HL-60/S4 treated with retinoic acid at 250 ng/mL for 4 days and 3 days (cell line): ENCODE data around the gene LGALS1.

ENCODE experiments used
- in situ Hi-C: fragments of 300-500 bp; cut with MboI; formaldehyde crosslinking; loops from 2 replicates; pipeline ENCODE4 v1.7.0; 2022; ENCODE audit warnings: low sequenced_read_pairs

Gene LGALS1

GRCh38 chr22:37661160-37661924 is 14.1 kb upstream of the LGALS1 start:
- in situ Hi-C loops, result no loop called here

- in situ Hi-C loops, result no loop called here
Measured at GRCh38 chr22:37662039-37662438, 13.4 kb upstream of the LGALS1 start.

DNA sequence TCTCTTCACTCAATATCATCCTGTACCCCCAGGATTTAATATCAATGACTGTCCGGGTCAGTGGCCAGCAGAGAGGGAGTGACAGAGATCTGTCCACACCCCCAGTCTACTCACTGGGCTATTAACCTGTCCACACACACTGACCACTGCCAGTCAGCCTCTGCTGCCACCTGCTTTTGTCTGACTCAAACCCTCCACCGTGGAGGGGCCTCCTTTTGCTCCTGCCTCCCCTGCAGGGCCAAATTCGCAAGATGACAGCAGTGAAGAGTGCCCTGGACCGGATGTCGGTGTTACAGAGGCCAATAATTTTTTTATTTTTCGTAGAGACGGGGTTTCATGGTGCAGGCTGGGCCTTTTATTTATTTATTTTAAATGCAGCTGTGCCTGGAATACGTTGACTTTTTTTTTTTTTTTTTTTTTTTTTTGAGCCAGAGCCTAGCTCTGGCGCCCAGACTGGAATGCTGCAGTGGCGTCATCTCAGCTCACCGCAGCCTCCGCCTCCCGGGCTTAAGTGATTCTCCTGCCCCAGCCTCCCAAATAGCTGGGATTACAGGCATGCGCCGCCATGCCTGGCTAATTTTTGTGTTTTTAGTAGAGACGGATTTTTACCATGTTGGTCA is 11.8 kb upstream of the LGALS1 start:
- in situ Hi-C loops, result no loop called here

GRCh38 chr22:37664249-37665101 is 11.0 kb upstream of the LGALS1 start:
- in situ Hi-C loops, result no loop called here

DNA sequence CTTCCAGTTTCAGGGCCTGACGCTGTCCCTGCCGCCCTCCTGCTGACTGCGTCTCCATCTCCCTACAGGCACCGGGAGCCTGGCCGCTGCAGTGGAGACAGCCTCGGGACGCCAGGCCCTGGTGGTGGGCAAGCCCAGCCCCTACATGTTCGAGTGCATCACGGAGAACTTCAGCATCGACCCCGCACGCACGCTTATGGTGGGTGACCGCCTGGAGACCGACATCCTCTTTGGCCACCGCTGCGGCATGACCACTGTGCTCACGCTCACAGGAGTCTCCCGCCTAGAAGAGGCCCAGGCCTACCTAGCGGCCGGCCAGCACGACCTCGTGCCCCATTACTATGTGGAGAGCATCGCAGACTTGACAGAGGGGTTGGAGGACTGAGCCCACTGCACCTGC is 9.9 kb upstream of the LGALS1 start:
- in situ Hi-C loops, result no loop called here

- in situ Hi-C loops, result no loop called here
Measured at GRCh38 chr22:37669586-37669985, 5.8 kb upstream of the LGALS1 start.

- in situ Hi-C loops, result no loop called here
Measured at GRCh38 chr22:37672206-37672919, 3.1 kb upstream of the LGALS1 start.

- in situ Hi-C loops, result no loop called here
Measured at GRCh38 chr22:37672920-37673455, 2.4 kb upstream of the LGALS1 start.

DNA sequence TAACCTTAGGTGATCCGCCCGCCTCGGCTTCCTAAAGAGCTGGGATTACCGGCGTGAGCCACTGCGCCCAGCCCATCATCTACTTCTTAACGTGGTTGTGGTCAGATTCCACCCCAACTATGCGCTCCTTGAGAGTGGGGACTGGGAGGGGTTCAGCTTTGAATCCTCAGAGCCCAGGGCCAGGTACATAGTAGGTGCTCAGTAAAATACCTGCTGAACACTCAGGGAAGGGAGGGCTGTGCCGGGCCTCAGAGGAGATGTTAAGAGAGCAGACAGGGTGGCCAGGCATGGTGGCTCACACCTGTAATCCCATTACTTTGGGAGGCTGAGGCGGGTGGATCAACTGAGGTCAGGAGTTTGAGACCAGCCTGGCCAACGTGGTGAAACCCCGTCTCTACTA is 1.2 kb upstream of the LGALS1 start:
- in situ Hi-C loops, result no loop called here

GRCh38 chr22:37675930-37676735 is 697 bp downstream of the LGALS1 start:
- in situ Hi-C loops, result no loop called here

GRCh38 chr22:37676736-37677492 is 1.5 kb downstream of the LGALS1 start:
- in situ Hi-C loops, result no loop called here

DNA sequence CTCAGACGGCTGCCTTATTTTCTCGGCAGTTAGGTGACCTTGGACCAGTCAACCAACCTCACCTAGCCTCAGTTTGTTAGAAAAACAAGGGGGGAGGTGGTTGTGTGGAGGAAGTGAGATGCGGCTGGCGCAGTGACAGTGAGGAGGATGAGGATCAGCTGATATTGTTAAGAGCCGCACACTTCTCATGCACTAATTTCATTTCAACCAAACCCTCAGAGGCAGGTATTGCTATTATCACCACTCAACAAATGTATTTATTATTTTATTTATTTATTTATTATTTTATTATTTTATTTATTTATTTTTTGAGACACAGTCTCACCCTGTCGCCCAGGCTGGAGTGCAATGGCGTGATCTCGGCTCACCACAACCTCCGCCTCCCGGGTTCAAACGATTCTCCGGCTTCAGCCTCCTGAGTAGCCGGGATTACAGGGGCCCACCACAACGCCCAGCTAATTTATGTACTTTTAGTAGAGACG is 2.1 kb downstream of the LGALS1 start:
- in situ Hi-C loops, result no loop called here

DNA sequence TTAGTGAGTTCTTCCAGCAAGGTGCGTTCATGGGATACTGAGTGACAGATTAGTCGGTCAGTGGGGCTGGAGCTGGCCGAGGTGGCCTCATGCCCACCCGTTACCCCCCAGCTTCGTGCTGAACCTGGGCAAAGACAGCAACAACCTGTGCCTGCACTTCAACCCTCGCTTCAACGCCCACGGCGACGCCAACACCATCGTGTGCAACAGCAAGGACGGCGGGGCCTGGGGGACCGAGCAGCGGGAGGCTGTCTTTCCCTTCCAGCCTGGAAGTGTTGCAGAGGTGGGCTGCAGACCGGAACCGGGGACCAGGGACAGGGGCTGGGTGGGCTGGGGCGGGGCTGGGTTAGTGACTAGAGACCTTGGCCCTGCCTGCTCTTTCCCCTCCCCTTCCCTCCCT is 2.9 kb downstream of the LGALS1 start:
- in situ Hi-C loops, result no loop called here

- in situ Hi-C loops, result no loop called here
Measured at GRCh38 chr22:37679670-37680069, 4.2 kb downstream of the LGALS1 start.

DNA sequence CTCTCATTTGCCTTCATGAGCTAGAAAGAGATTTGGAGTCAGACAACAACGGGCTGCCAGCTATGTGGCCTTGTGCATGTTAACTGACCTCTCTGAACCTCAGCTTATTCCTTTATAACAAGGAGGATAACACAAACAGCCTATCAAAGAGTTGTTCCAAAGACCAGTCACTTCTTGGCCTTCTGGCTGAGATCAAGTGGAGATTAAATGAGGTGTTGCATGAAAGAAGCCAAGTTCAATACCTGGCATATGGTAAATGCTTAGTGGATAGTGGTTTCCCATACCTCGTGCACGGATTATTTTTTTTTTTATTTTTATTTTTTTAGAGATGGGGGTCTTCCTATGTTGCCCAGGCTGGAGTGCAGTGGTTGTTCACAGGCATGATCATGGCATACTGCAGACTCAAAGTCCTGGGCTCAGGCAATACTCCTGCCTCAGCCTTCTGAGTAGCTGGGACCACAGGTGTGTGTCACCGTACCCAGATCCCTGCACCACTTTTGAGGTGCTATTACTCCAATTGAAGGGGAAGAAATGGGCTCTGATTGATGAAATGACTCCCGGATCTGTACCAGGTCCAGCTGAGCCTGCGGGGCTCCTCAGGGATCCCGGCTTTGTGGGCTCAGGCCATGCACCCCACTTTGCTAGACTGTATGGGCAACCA is 4.9 kb downstream of the LGALS1 start:
- in situ Hi-C loops, result no loop called here

DNA sequence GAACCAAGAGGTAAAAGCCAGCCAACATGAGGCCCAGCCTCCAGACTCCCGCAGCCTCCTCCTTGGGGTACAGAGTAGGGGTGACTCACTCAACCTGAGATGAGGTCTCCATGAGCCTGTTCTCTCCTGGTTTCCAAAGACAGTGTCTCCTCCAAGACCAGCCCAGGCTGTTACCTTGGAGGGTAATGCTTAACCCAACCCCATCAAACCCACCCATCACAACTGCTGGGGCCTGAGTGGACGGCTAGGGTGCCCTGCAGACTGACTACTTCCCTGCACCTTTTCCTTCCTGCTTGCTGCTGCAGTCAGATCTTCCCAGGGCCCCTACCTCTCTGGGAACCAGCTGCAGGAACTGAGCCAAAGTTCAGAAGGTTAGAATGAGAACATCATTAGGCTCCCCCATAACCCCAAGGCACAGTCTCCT is 5.6 kb downstream of the LGALS1 start:
- in situ Hi-C loops, result no loop called here

- in situ Hi-C loops, result no loop called here
Measured at GRCh38 chr22:37681556-37682049, 6.2 kb downstream of the LGALS1 start.

- in situ Hi-C loops, result no loop called here
Measured at GRCh38 chr22:37684803-37685615, 9.6 kb downstream of the LGALS1 start.
